OCI-LY7 (cell line): ENCODE results near the gene FAXC. TPM values are rescaled to one million over a fixed set of nuclear protein-coding genes. Genes with fewer than 3 reads are reported as not detected.
"Not testable (repeated sequence)": the region's sequence is repeated elsewhere in the genome, so short reads cannot be mapped to it uniquely, and the experiment has no call there.

ENCODE experiments used
- BruUV-seq: library from RNA; stranded (reverse); fragments of 400-500 nt; replicated peaks from 2 replicates; lab custom pipeline; 2021; lab: Mats Ljungman, UMichigan
- CTCF ChIA-PET: fragments of 300-600 bp; sonication (Branson Sonifier 250); formaldehyde crosslinking; loops from one replicate; lab custom pipeline; 2022; ENCODE audit warnings: antibody characterized with exemption; ENCODE audit not compliant: unreplicated experiment; lab: Charles Lee
- POLR2A ChIA-PET: fragments of 300-600 bp; sonication (Branson Sonifier 250); formaldehyde crosslinking; loops from one replicate; lab custom pipeline; 2022; ENCODE audit warnings: antibody characterized with exemption; lab: Charles Lee
- DNase-seq: peaks from one replicate; pipeline ENCODE4 v3.0.0-alpha.2; 2015; ENCODE audit warnings: low spot score
- H2AFZ ChIP-seq: fragments of 200-600 bp; sonication (generic), shearing (Covaris generic); 2 replicates; pipeline ENCODE4 v1.6.1; 2014; ENCODE audit warnings: mild to moderate bottlenecking, antibody characterized with exemption, low read length, moderate library complexity
- H3K27ac ChIP-seq: fragments of 200-600 bp; sonication (generic); 2 replicates; pipeline ENCODE4 v1.5.1; 2014; ENCODE audit warnings: mixed run types, low read depth, mild to moderate bottlenecking, moderate library complexity, low read length, inconsistent platforms; ENCODE audit not compliant: poor library complexity, severe bottlenecking
- H3K36me3 ChIP-seq: fragments of 200-600 bp; sonication (generic); 2 replicates; pipeline ENCODE4 v1.6.1; 2014; ENCODE audit warnings: mild to moderate bottlenecking, antibody characterized with exemption, low read length, moderate library complexity, mixed read lengths; ENCODE audit not compliant: insufficient read depth
- H3K4me1 ChIP-seq: fragments of 200-600 bp; sonication (generic); 2 replicates; pipeline ENCODE4 v1.5.1; 2014; ENCODE audit warnings: mild to moderate bottlenecking, low read length; ENCODE audit not compliant: insufficient read depth, poor library complexity, severe bottlenecking
- H3K4me2 ChIP-seq: fragments of 200-600 bp; sonication (generic); 2 replicates; pipeline ENCODE4 v1.6.1; 2014; ENCODE audit warnings: mild to moderate bottlenecking, low read length
- H3K4me3 ChIP-seq: fragments of 200-600 bp; sonication (generic); 2 replicates; pipeline ENCODE4 v1.5.1; 2014; ENCODE audit warnings: mild to moderate bottlenecking, low read depth, low read length; ENCODE audit not compliant: poor library complexity, severe bottlenecking
- H3K79me2 ChIP-seq: fragments of 200-600 bp; sonication (generic); 2 replicates; pipeline ENCODE4 v1.6.1; 2016; ENCODE audit warnings: low read depth, mild to moderate bottlenecking, low read length, moderate library complexity, mixed read lengths; ENCODE audit not compliant: insufficient read depth
- H3K9me2 ChIP-seq: fragments of 200-600 bp; sonication (generic); 2 replicates; pipeline ENCODE4 v1.6.1; 2016; ENCODE audit warnings: mild to moderate bottlenecking, low read length, mixed read lengths; ENCODE audit not compliant: insufficient read depth
- H3K9me3 ChIP-seq: fragments of 200-600 bp; sonication (generic); 2 replicates; pipeline ENCODE4 v1.6.1; 2014; ENCODE audit warnings: mild to moderate bottlenecking, mixed run types, low read length, mixed read lengths
- H4K20me1 ChIP-seq: fragments of 200-600 bp; sonication (generic); 2 replicates; pipeline ENCODE4 v1.6.1; 2014; ENCODE audit warnings: mild to moderate bottlenecking, antibody characterized with exemption, low read length, moderate library complexity, mixed read lengths; ENCODE audit not compliant: insufficient read depth
- CTCF ChIP-seq: fragments of 200-600 bp; sonication (generic); conservative IDR thresholded peaks from 2 replicates; pipeline ENCODE4 v1.5.1; 2014; ENCODE audit warnings: mild to moderate bottlenecking, antibody characterized with exemption, low read length, moderate library complexity, mixed read lengths
- EZH2phosphoT487 ChIP-seq: fragments of 200-600 bp; sonication (generic); IDR thresholded peaks from 2 replicates; pipeline ENCODE4 v1.6.1; 2018; ENCODE audit warnings: low read depth, borderline replicate concordance, mild to moderate bottlenecking, mixed run types, antibody characterized with exemption, low read length, moderate library complexity, mixed read lengths
- intact Hi-C: fragments of 100-400 bp; cut with micrococcal nuclease; formaldehyde crosslinking; loops from one replicate; pipeline ENCODE4 v1.10.0; 2022; ENCODE audit not compliant: unreplicated experiment
- total RNA-seq, 2 experiments: library from RNA; depleted of rRNA in 1 of 2; stranded (reverse); fragments of >200 nt in 1 of 2; shearing (Covaris generic) in 1 of 2; gene quantifications; 2 replicates each; pipeline ENCODE4 v1.2.3, GENCODE V29; 2014 to 2022

Gene FAXC
- total RNA-seq, 2 experiments from 2014 or later: not detected

GRCh38 chr6:99270826-99271225, 78.6 kb downstream of the FAXC start:
- H3K27ac ChIP-seq: no peak overlapping the region
- intact Hi-C loops: no loop called here
- H3K79me2 ChIP-seq: no peaks in the 10 kb centered on the region
- no peaks in the 10 kb centered on the region for H3K36me3 ChIP-seq
- no peaks in the 10 kb centered on the region for H3K4me1 ChIP-seq
- no peak for TF ChIP-seq CTCF
- no peak for TF ChIP-seq EZH2phosphoT487
- DNase-seq: no peak
- no TSS peak for BruUV-seq
- H3K4me3 ChIP-seq: no peak overlapping the region
- no peaks in the 10 kb centered on the region for H4K20me1 ChIP-seq
- H3K9me2 ChIP-seq: no peaks in the 10 kb centered on the region
- CTCF ChIA-PET: no interaction called here
- no peak overlapping the region for H3K4me2 ChIP-seq
- H2AFZ ChIP-seq: no peak overlapping the region
- no peaks in the 10 kb centered on the region for H3K9me3 ChIP-seq
- POLR2A ChIA-PET: interaction anchor here (0.6 to 0.9 kb wide), 2 partner anchors 586 to 659 kb away, joined by 3 to 4 read pairs; no protein-coding TSS in a partner anchor

GRCh38 chr6:99270030-99270429, 79.4 kb downstream of the FAXC start:
- no peaks in the 10 kb centered on the region for H3K9me3 ChIP-seq
- no peaks in the 10 kb centered on the region for H3K36me3 ChIP-seq
- no peak for TF ChIP-seq CTCF
- no peak for TF ChIP-seq EZH2phosphoT487
- H2AFZ ChIP-seq: no peak overlapping the region
- H3K9me2 ChIP-seq: no peaks in the 10 kb centered on the region
- no TSS peak for BruUV-seq
- H4K20me1 ChIP-seq: no peaks in the 10 kb centered on the region
- H3K27ac ChIP-seq: no peak overlapping the region
- ChIA-PET CTCF (no interaction called here), POLR2A (interaction anchor here (0.9 kb wide), 1 partner anchor 658 kb away, joined by 3 read pairs; no protein-coding TSS in a partner anchor)
- H3K79me2 ChIP-seq: no peaks in the 10 kb centered on the region
- H3K4me1 ChIP-seq: no peaks in the 10 kb centered on the region
- intact Hi-C loops: no loop called here
- H3K4me2 ChIP-seq: no peak overlapping the region
- H3K4me3 ChIP-seq: no peak overlapping the region
- no peak for DNase-seq

- H3K4me1 ChIP-seq: no peaks in the 10 kb centered on the region
- H3K4me2 ChIP-seq: no peak overlapping the region
- BruUV-seq: no TSS peak
- ChIA-PET POLR2A (no interaction called here), CTCF (no interaction called here)
- no peaks in the 10 kb centered on the region for H4K20me1 ChIP-seq
- H3K79me2 ChIP-seq: no peaks in the 10 kb centered on the region
- no peak overlapping the region for H3K27ac ChIP-seq
- no peaks in the 10 kb centered on the region for H3K36me3 ChIP-seq
- intact Hi-C loops: no loop called here
- no peak overlapping the region for H2AFZ ChIP-seq
- H3K9me2 ChIP-seq: no peaks in the 10 kb centered on the region
- TF ChIP-seq CTCF (no peak), EZH2phosphoT487 (no peak)
- no peaks in the 10 kb centered on the region for H3K9me3 ChIP-seq
- DNase-seq: no peak
- no peak overlapping the region for H3K4me3 ChIP-seq
Measured at GRCh38 chr6:99269207-99269606, 80.3 kb downstream of the FAXC start.

- H3K36me3 ChIP-seq, H3K79me2 ChIP-seq, CTCF ChIA-PET, H4K20me1 ChIP-seq, H3K27ac ChIP-seq, H3K4me1 ChIP-seq, intact Hi-C loops, H3K4me2 ChIP-seq, H3K9me3 ChIP-seq, H2AFZ ChIP-seq, H3K9me2 ChIP-seq, BruUV-seq, DNase-seq, H3K4me3 ChIP-seq: not testable (repeated sequence)
- POLR2A ChIA-PET: interaction anchor here (0.6 kb wide), 1 partner anchor 167 kb away, joined by 3 read pairs; no protein-coding TSS in a partner anchor
Measured at GRCh38 chr6:99266996-99267395, 82.5 kb downstream of the FAXC start.
